Activated CD8-positive, alpha-beta T cell treated with anti-CD3 and anti-CD28 coated beads for 36 hours (primary cell): ENCODE measurements around the gene UQCRC1. TPM values are rescaled to one million over a fixed set of nuclear protein-coding genes. Genes with fewer than 3 reads are reported as not detected.

Source experiments
- ATAC-seq: fragments of 200-7000 bp; cut with Tn5 transposase; one replicate; pipeline ENCODE4 v1.10.0; 2021; ENCODE audit warnings: mild to moderate bottlenecking, moderate library complexity
- CTCF ChIA-PET: fragments of 350-600 bp; sonication (Branson Sonifier 250); formaldehyde crosslinking; loops from one replicate; lab custom pipeline; 2021; ENCODE audit warnings: antibody characterized with exemption; lab: Charles Lee
- POLR2A ChIA-PET: fragments of 350-600 bp; sonication (Branson Sonifier 250); formaldehyde crosslinking; loops from one replicate; lab custom pipeline; 2021; ENCODE audit warnings: antibody characterized with exemption; lab: Charles Lee
- DNase-seq: peaks from one replicate; pipeline ENCODE4 v3.0.0-alpha.2; 2020
- H3K27ac Mint-ChIP-seq: one replicate; pipeline ENCODE4 v1.8.0; 2021; ENCODE audit warnings: mild to moderate bottlenecking, mixed read lengths
- H3K27me3 Mint-ChIP-seq: one replicate; pipeline ENCODE4 v1.8.0; 2021; ENCODE audit warnings: mixed read lengths
- H3K36me3 Mint-ChIP-seq: one replicate; pipeline ENCODE4 v1.8.0; 2021; ENCODE audit warnings: low read depth, mixed read lengths
- H3K4me1 Mint-ChIP-seq: one replicate; pipeline ENCODE4 v1.8.0; 2021; ENCODE audit warnings: low read depth, mixed read lengths
- H3K4me3 Mint-ChIP-seq: one replicate; pipeline ENCODE4 v1.8.0; 2021; ENCODE audit warnings: mild to moderate bottlenecking, moderate library complexity, mixed read lengths
- H3K9me3 Mint-ChIP-seq: one replicate; pipeline ENCODE4 v1.8.0; 2021; ENCODE audit warnings: mixed read lengths
- intact Hi-C: fragments of 100-400 bp; cut with micrococcal nuclease; formaldehyde crosslinking; loops from one replicate; pipeline ENCODE4 v1.10.0; 2022
- total RNA-seq, 2 experiments: library from RNA; stranded (reverse); gene quantifications; one replicate each; pipeline ENCODE4 v1.2.3, GENCODE V29; 2021
- TF ChIP-seq, protein P1 (sequence below): fragments of 200-600 bp; IDR thresholded peaks from one replicate; pipeline ENCODE4 v1.8.0; 2022; ENCODE audit warnings: antibody characterized with exemption, mild to moderate bottlenecking

UQCRC1 gene
- total RNA-seq, 2 experiments from 2014 or later = 240 to 256 TPM

DNA sequence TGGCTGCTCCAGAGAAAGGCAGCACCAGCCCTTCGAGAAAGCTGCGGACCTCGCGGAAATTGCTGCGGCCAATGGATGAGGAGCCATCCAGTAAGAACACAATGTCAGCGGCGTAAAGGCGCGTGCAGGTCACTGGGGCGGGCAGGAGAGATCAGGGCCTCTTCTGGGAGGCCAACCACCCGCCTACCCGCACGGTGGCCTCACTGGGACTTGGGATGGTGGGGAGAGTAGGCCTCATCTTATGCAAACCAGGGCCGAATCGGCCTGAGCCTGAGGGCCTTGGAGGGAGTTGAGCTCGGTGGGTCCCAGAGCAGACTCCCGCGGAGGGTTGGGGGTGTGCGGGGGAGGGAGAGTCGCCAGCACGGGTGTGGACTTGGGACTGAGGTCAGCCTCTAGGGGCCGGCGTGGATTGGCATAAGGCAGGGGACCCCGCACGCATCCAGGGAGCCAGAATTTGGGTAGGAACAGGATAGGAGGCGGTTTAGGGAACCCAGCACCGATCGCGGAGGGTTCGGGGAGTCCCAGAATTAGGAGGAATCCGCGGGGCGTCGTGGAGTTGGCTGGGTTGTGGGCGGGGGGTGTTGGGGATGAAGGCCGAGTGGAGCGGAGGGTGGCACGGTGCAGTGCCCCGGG is 14.9 kb downstream of the UQCRC1 start:
- intact Hi-C loops = no loop called here
- Mint-ChIP-seq H3K9me3 (no peaks in the 10 kb centered on the region), H3K4me1 (peaks cover 5% of the 10 kb centered on the region), H3K27ac (no peak overlapping the region), H3K4me3 (no peak overlapping the region), H3K27me3 (peaks cover 16% of the 10 kb centered on the region), H3K36me3 (peaks cover 5% of the 10 kb centered on the region)
- TF ChIP-seq, protein P1, sequence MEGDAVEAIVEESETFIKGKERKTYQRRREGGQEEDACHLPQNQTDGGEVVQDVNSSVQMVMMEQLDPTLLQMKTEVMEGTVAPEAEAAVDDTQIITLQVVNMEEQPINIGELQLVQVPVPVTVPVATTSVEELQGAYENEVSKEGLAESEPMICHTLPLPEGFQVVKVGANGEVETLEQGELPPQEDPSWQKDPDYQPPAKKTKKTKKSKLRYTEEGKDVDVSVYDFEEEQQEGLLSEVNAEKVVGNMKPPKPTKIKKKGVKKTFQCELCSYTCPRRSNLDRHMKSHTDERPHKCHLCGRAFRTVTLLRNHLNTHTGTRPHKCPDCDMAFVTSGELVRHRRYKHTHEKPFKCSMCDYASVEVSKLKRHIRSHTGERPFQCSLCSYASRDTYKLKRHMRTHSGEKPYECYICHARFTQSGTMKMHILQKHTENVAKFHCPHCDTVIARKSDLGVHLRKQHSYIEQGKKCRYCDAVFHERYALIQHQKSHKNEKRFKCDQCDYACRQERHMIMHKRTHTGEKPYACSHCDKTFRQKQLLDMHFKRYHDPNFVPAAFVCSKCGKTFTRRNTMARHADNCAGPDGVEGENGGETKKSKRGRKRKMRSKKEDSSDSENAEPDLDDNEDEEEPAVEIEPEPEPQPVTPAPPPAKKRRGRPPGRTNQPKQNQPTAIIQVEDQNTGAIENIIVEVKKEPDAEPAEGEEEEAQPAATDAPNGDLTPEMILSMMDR = no peak
- DNase-seq (no peak), ATAC-seq (peak; percentile 5)
- POLR2A ChIA-PET = no interaction called here
- CTCF ChIA-PET = interaction anchor here (1.4 kb wide), 1 partner anchor 41 kb away, joined by 4 read pairs; the partner anchor contains the start of gene SLC26A6

DNA sequence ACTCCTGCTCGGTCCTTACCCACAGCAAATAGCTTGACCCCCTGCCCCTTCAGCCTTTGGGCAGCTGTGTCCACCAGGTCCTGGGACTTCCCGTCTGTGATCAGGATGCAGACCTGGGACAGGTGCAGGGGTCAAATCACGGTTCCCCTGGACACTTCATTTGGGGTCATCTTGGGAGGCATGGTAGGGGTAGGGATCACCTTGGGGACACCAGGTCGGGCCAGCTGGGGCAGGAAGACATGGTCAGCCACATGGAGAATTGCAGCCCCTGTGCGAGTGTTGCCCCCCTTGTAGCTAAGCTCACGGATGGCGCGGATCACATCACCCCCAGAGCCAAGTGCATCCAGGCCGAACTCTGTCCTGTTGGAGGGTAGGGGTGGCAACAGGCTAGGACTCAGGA is 16.1 kb downstream of the UQCRC1 start:
- DNase-seq (no peak), ATAC-seq (no peak)
- H3K9me3 Mint-ChIP-seq = no peaks in the 10 kb centered on the region
- no peak overlapping the region for H3K27ac Mint-ChIP-seq
- ChIA-PET CTCF (no interaction called here), POLR2A (no interaction called here)
- no peaks in the 10 kb centered on the region for H3K36me3 Mint-ChIP-seq
- H3K4me3 Mint-ChIP-seq = no peak overlapping the region
- TF ChIP-seq, protein P1 = no peak
- H3K27me3 Mint-ChIP-seq = peaks cover 22% of the 10 kb centered on the region
- peaks cover 5% of the 10 kb centered on the region for H3K4me1 Mint-ChIP-seq
- intact Hi-C loops = no loop called here

DNA sequence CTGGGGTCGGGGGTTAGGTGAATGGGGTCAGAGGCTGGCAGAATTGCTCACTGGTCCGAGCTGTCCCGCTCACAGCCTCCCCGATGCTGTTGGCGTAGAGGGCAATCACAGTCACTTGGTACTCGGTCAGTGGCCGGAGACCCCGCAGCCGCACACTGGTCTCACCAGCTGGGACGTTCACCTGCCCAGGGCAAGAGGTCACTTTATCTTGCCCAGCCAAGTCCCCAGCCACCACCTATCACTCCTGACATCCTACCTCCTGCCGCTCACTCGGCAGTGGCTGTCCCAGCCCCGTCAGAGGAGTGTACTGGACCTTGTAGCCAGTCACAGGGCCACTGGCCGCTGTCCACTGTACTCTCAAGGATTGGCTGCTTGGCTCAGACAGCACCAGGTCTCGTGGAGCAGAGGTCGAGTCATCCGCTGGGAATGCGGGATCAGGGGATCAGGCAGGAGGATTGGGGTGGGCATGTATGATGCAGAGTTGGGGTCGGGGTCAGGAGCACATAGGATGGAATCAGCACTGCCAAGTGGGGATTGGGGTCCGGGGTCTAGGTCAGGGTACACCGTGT is 16.8 kb downstream of the UQCRC1 start:
- Mint-ChIP-seq H3K27me3 (peaks cover 26% of the 10 kb centered on the region), H3K36me3 (no peaks in the 10 kb centered on the region), H3K4me3 (no peak overlapping the region), H3K4me1 (peaks cover 5% of the 10 kb centered on the region), H3K27ac (no peak overlapping the region), H3K9me3 (no peaks in the 10 kb centered on the region)
- TF ChIP-seq, protein P1 = no peak
- POLR2A ChIA-PET = no interaction called here
- CTCF ChIA-PET = no interaction called here
- no peak for ATAC-seq
- DNase-seq = no peak
- intact Hi-C loops = no loop called here

DNA sequence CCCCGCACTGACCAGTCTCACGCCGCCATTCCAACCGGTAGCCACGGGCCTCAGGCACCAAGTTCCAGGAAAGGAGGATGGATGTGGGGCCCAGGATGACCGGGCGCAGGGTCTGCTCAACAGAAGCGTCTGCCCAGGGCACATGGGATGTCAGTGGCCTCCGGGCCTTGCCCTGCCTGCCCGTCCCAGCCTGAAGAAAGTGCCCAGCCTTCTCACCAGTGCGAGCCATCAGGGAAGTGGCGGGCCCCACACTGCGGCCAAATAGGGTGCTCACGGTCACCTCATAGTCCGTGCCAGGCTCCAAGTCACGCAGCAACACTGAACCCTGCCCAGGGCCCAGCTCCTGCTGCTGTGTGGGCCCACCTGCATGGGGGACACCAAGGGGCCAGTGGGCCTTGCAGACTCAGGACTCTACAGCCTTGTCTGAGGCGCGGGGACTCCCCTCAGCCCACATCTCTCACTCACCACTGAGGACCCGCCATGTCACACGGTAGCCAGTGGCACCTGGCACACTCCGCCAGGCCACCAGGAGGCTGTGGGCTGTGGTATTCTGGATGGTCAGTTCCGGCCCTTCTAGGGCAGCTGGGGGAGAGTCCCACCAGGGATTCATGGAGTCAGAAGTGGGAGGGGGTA is 17.4 kb downstream of the UQCRC1 start:
- ChIA-PET POLR2A (no interaction called here), CTCF (no interaction called here)
- no peak for DNase-seq
- intact Hi-C loops = no loop called here
- H3K4me3 Mint-ChIP-seq = no peak overlapping the region
- ATAC-seq = no peak
- peaks cover 5% of the 10 kb centered on the region for H3K4me1 Mint-ChIP-seq
- TF ChIP-seq, protein P1 = no peak
- no peak overlapping the region for H3K27ac Mint-ChIP-seq
- H3K27me3 Mint-ChIP-seq = peaks cover 26% of the 10 kb centered on the region
- no peaks in the 10 kb centered on the region for H3K36me3 Mint-ChIP-seq
- no peaks in the 10 kb centered on the region for H3K9me3 Mint-ChIP-seq

DNA sequence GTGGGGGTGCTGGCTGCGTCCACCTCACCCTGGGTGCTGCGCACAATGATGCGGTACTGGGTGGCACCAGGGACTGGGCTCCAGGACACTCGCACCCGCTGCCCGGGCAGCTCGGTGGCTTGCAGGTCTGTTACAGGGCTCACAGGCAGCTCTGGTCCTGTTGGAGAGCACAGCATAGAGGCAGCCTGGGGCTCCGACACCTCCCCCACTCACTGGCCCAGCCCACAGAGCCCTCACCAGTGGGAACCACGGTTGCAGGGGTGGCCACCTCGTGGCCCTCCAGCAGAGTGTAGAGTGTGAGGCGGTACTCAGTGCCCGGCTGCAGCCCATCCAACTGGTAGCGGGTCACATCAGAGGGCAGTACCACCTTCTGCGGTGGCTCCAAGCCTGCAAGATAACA is 18.0 kb downstream of the UQCRC1 start:
- Mint-ChIP-seq H3K27ac (no peak overlapping the region), H3K36me3 (no peaks in the 10 kb centered on the region), H3K4me1 (peaks cover 5% of the 10 kb centered on the region), H3K27me3 (peaks cover 26% of the 10 kb centered on the region), H3K4me3 (no peak overlapping the region), H3K9me3 (no peaks in the 10 kb centered on the region)
- ChIA-PET POLR2A (no interaction called here), CTCF (no interaction called here)
- intact Hi-C loops = no loop called here
- TF ChIP-seq, protein P1 = no peak
- no peak for DNase-seq
- ATAC-seq = no peak
